OCI-LY1 (cell line): ENCODE results near the gene ITGA2.

Experiments used
- EZH2 ChIP-seq: fragments of 200-600 bp; sonication (generic), shearing (Covaris generic); IDR thresholded peaks from 2 replicates; pipeline ENCODE4 v1.8.0; 2017; ENCODE audit warnings: borderline replicate concordance, mixed run types, mild to moderate bottlenecking, antibody characterized with exemption, low read length, moderate library complexity, mixed read lengths
- TF ChIP-seq, protein P1 (sequence below): fragments of 200-600 bp; sonication (generic), shearing (Covaris generic); IDR thresholded peaks from 2 replicates; pipeline ENCODE4 v1.5.1; 2017; ENCODE audit warnings: mild to moderate bottlenecking, antibody characterized with exemption, low read length, moderate library complexity, mixed read lengths

DNA sequence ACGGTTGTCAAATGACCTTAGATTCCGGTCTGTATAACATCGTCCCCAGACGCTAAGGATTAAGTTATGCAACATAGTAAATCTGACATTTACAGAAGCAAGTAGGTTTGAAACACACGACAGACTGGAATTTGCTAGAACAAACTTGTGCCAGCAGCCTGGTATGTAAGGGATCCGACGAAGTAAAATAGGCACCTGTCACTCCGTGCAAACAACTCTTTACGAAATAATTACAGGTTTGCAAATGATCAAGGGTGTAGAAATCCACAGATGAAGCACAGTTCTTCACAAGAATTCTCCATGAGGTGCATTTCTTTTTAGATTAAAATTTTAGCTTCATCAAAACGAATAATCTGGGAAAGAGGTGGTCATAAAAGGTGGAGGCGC lies 119.9 kb downstream of the ITGA2 start:
- TF ChIP-seq, protein P1, sequence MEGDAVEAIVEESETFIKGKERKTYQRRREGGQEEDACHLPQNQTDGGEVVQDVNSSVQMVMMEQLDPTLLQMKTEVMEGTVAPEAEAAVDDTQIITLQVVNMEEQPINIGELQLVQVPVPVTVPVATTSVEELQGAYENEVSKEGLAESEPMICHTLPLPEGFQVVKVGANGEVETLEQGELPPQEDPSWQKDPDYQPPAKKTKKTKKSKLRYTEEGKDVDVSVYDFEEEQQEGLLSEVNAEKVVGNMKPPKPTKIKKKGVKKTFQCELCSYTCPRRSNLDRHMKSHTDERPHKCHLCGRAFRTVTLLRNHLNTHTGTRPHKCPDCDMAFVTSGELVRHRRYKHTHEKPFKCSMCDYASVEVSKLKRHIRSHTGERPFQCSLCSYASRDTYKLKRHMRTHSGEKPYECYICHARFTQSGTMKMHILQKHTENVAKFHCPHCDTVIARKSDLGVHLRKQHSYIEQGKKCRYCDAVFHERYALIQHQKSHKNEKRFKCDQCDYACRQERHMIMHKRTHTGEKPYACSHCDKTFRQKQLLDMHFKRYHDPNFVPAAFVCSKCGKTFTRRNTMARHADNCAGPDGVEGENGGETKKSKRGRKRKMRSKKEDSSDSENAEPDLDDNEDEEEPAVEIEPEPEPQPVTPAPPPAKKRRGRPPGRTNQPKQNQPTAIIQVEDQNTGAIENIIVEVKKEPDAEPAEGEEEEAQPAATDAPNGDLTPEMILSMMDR, result no peak
- TF ChIP-seq EZH2, result no peak
